GM23338 (cell line): ENCODE results near the gene ZNF784. TPM values are rescaled to one million over a fixed set of nuclear protein-coding genes. Genes with fewer than 3 reads are reported as not detected.
A peak's percentile ranks its signal among the peaks of the same experiment; 100 is the strongest.

Experiments
- ATAC-seq: fragments of 200-7000 bp; cut with Tn5 transposase; 3 replicates; pipeline ENCODE4 v1.9.1; 2020
- DNase-seq: peaks from one replicate; pipeline ENCODE4 v3.0.0-alpha.2; 2015; ENCODE audit warnings: low spot score
- H2AFZ ChIP-seq: fragments of 200-600 bp; sonication (generic); 2 replicates; pipeline ENCODE4 v1.8.0; 2016; ENCODE audit warnings: antibody characterized with exemption, mild to moderate bottlenecking, moderate library complexity
- H3F3A ChIP-seq: fragments of 200-600 bp; sonication (generic); replicated peaks from 2 replicates; pipeline ENCODE4 v1.8.0; 2017; ENCODE audit warnings: antibody characterized with exemption, mixed run types, low read depth
- H3K27ac ChIP-seq: fragments of 200-600 bp; sonication (generic); 2 replicates; pipeline ENCODE4 v1.6.1; 2016; ENCODE audit warnings: low read depth
- H3K27me3 ChIP-seq: fragments of 200-600 bp; sonication (generic); 2 replicates; pipeline ENCODE4 v1.8.0; 2016; ENCODE audit warnings: mild to moderate bottlenecking, mixed run types, moderate library complexity; ENCODE audit not compliant: insufficient read depth
- H3K36me3 ChIP-seq: fragments of 200-600 bp; sonication (generic); 2 replicates; pipeline ENCODE4 v1.8.0; 2016; ENCODE audit warnings: mild to moderate bottlenecking; ENCODE audit not compliant: insufficient read depth
- H3K4me1 ChIP-seq: fragments of 200-600 bp; sonication (generic); 2 replicates; pipeline ENCODE4 v1.8.0; 2016; ENCODE audit warnings: mild to moderate bottlenecking, moderate library complexity; ENCODE audit not compliant: insufficient read depth
- H3K4me2 ChIP-seq: fragments of 200-600 bp; sonication (generic); 2 replicates; pipeline ENCODE4 v1.7.1; 2017; ENCODE audit warnings: mixed run types
- H3K4me3 ChIP-seq: fragments of 200-600 bp; sonication (generic); 2 replicates; pipeline ENCODE4 v1.6.1; 2016; ENCODE audit warnings: mixed run types
- H3K79me2 ChIP-seq: fragments of 200-600 bp; sonication (generic); replicated peaks from 2 replicates; pipeline ENCODE4 v1.8.0; 2017; ENCODE audit warnings: mild to moderate bottlenecking; ENCODE audit not compliant: insufficient read depth
- H3K9me2 ChIP-seq: fragments of 200-600 bp; sonication (generic); 2 replicates; pipeline ENCODE4 v1.8.0; 2017; ENCODE audit not compliant: insufficient read depth
- H4K20me1 ChIP-seq: fragments of 200-600 bp; sonication (generic); replicated peaks from 2 replicates; pipeline ENCODE4 v1.8.0; 2017; ENCODE audit warnings: mild to moderate bottlenecking; ENCODE audit not compliant: insufficient read depth
- H3K27ac Mint-ChIP-seq: 2 replicates; pipeline ENCODE4 v1.8.0; 2020; ENCODE audit warnings: inconsistent platforms, mild to moderate bottlenecking, moderate library complexity, mixed read lengths
- H3K27me3 Mint-ChIP-seq: 3 replicates; pipeline ENCODE4 v1.8.0; 2022; ENCODE audit warnings: low read depth, mild to moderate bottlenecking, moderate library complexity, mixed read lengths, inconsistent platforms; ENCODE audit not compliant: insufficient read depth, poor library complexity
- H3K36me3 Mint-ChIP-seq: 3 replicates; pipeline ENCODE4 v1.8.0; 2021; ENCODE audit warnings: low read depth, mild to moderate bottlenecking, inconsistent platforms, moderate library complexity, mixed read lengths
- H3K4me1 Mint-ChIP-seq: 3 replicates; pipeline ENCODE4 v1.8.0; 2020; ENCODE audit warnings: mild to moderate bottlenecking, inconsistent platforms, mixed read lengths
- H3K4me3 Mint-ChIP-seq: 3 replicates; pipeline ENCODE4 v1.8.0; 2021; ENCODE audit warnings: moderate library complexity, mild to moderate bottlenecking, inconsistent platforms, mixed read lengths
- H3K9me3 Mint-ChIP-seq: 3 replicates; pipeline ENCODE4 v1.8.0; 2020; ENCODE audit warnings: moderate library complexity, mild to moderate bottlenecking, inconsistent platforms, mixed read lengths
- CREB1 ChIP-seq: fragments of 250-450 bp; sonication (Bioruptor Pico); IDR thresholded peaks from 2 replicates; pipeline ENCODE4 v1.5.0; 2020; ENCODE audit warnings: low read depth, mild to moderate bottlenecking, moderate library complexity
- EZH2 ChIP-seq: fragments of 200-600 bp; sonication (generic); IDR thresholded peaks from one replicate; pipeline ENCODE4 v1.8.0; 2017; ENCODE audit warnings: antibody characterized with exemption, mild to moderate bottlenecking, low read depth; ENCODE audit not compliant: unreplicated experiment
- EZH2phosphoT487 ChIP-seq: fragments of 200-600 bp; sonication (generic); IDR thresholded peaks from one replicate; pipeline ENCODE4 v1.8.1; 2018; ENCODE audit warnings: antibody characterized with exemption; ENCODE audit not compliant: unreplicated experiment
- JUNB ChIP-seq: IDR thresholded peaks from one replicate; pipeline ENCODE4 v1.6.1; 2016; ENCODE audit warnings: antibody characterized with exemption; ENCODE audit not compliant: unreplicated experiment
- NANOG ChIP-seq: IDR thresholded peaks from 2 replicates; pipeline ENCODE4 v1.6.1; 2016; ENCODE audit warnings: antibody characterized with exemption, borderline replicate concordance
- POLR2AphosphoS5 ChIP-seq: IDR thresholded peaks from 2 replicates; pipeline ENCODE4 v1.6.1; 2016; ENCODE audit warnings: antibody characterized with exemption, low read depth
- STAT1 ChIP-seq: IDR thresholded peaks from one replicate; pipeline ENCODE4 v1.6.1; 2016; ENCODE audit warnings: antibody characterized with exemption; ENCODE audit not compliant: unreplicated experiment
- ZNF114 ChIP-seq: fragments of 250-450 bp; sonication (Bioruptor Pico); IDR thresholded peaks from 2 replicates; pipeline ENCODE4 v1.5.0; 2020; ENCODE audit warnings: mild to moderate bottlenecking, moderate library complexity
- ZNF331 ChIP-seq: fragments of 250-450 bp; sonication (Bioruptor Pico); IDR thresholded peaks from 2 replicates; pipeline ENCODE4 v1.5.0; 2020; ENCODE audit warnings: low read depth, mild to moderate bottlenecking, moderate library complexity
- ZNF462 ChIP-seq: fragments of 250-450 bp; sonication (Bioruptor Pico); IDR thresholded peaks from 2 replicates; pipeline ENCODE4 v1.5.0; 2020; ENCODE audit warnings: mild to moderate bottlenecking, moderate library complexity
- polyA plus RNA-seq: library from polyadenylated mRNA; unstranded; fragments of >200 nt; fragmentation: Nextera tagmentation; extraction: Ambion mirVana; gene quantifications from 2 replicates; pipeline ENCODE4 v1.2.1, GENCODE V29; 2016
- total RNA-seq: library from RNA; depleted of rRNA; stranded (reverse); fragments of >200 nt; shearing (Covaris generic); gene quantifications from 2 replicates; pipeline ENCODE4 v1.2.3, GENCODE V29; 2014
- TF ChIP-seq, protein P1 (sequence below): IDR thresholded peaks from one replicate; pipeline ENCODE4 v1.6.1; 2018; ENCODE audit warnings: antibody characterized with exemption; ENCODE audit not compliant: unreplicated experiment
- TF ChIP-seq, protein P2 (sequence below), 2 experiments: fragments of 200-600 bp in 1 of 2; sonication (generic) in 1 of 2; conservative IDR thresholded peaks; 2 replicates each; pipeline versions ENCODE4 v1.5.1 to v1.6.1; 2016 to 2017; ENCODE audit warnings: antibody characterized with exemption in 2 of 2, low read depth in 2 of 2, mild to moderate bottlenecking in 2 of 2, moderate library complexity in 1 of 2
- TF ChIP-seq, protein P3 (sequence below): IDR thresholded peaks from 2 replicates; pipeline ENCODE4 v1.6.1; 2016; ENCODE audit warnings: antibody characterized with exemption

Gene ZNF784
- total and polyA plus RNA-seq, 2 experiments from 2014 or later: 1.5 to 6.7 TPM

DNA sequence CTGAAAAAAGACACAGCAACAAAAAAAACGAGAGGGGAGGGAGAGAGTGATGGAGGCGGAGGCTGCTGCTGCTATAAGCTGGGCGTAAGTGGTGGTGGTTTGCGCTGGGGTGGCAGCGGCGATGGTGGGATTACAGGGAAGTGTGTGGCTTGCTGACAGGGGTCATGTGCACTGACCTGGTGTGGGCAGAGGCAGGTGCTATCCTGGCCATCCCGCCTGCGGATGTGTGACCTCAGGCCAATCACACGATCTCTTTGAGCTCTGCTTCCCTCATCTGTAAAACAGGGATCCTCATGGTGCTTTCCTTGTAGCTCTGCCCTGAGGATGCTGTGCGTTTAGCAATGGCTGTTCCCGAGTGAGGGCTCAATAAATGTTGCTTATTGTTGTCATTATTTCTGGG is 13.2 kb upstream of the ZNF784 start:
- Histone ChIP-seq H3K27ac (no peak overlapping the region), H3K4me2 (no peak overlapping the region), H3K9me2 (peaks cover 3% of the 10 kb centered on the region; the same call in 1 of the 2 replicates), H3K79me2 (peaks cover 17% of the 10 kb centered on the region), H3K4me1 (peaks cover 9% of the 10 kb centered on the region), H4K20me1 (peaks cover 5% of the 10 kb centered on the region; the same call in 1 of the 2 replicates), H2AFZ (no peak overlapping the region), H3K27me3 (no peaks in the 10 kb centered on the region), H3F3A (peaks cover 30% of the 10 kb centered on the region), H3K4me3 (no peak overlapping the region), H3K36me3 (no peaks in the 10 kb centered on the region)
- ATAC-seq: no peak
- peaks cover 20% of the 10 kb centered on the region for H3K36me3 Mint-ChIP-seq
- H3K27me3 Mint-ChIP-seq: peaks cover 31% of the 10 kb centered on the region
- H3K4me3 Mint-ChIP-seq: peak overlapping the region; percentile 1; the same call in 2 of the 3 replicates
- peaks cover 11% of the 10 kb centered on the region for H3K9me3 Mint-ChIP-seq
- H3K4me1 Mint-ChIP-seq: peaks cover 25% of the 10 kb centered on the region
- no peak overlapping the region for H3K27ac Mint-ChIP-seq
- no peak for DNase-seq
- TF ChIP-seq, protein P1, sequence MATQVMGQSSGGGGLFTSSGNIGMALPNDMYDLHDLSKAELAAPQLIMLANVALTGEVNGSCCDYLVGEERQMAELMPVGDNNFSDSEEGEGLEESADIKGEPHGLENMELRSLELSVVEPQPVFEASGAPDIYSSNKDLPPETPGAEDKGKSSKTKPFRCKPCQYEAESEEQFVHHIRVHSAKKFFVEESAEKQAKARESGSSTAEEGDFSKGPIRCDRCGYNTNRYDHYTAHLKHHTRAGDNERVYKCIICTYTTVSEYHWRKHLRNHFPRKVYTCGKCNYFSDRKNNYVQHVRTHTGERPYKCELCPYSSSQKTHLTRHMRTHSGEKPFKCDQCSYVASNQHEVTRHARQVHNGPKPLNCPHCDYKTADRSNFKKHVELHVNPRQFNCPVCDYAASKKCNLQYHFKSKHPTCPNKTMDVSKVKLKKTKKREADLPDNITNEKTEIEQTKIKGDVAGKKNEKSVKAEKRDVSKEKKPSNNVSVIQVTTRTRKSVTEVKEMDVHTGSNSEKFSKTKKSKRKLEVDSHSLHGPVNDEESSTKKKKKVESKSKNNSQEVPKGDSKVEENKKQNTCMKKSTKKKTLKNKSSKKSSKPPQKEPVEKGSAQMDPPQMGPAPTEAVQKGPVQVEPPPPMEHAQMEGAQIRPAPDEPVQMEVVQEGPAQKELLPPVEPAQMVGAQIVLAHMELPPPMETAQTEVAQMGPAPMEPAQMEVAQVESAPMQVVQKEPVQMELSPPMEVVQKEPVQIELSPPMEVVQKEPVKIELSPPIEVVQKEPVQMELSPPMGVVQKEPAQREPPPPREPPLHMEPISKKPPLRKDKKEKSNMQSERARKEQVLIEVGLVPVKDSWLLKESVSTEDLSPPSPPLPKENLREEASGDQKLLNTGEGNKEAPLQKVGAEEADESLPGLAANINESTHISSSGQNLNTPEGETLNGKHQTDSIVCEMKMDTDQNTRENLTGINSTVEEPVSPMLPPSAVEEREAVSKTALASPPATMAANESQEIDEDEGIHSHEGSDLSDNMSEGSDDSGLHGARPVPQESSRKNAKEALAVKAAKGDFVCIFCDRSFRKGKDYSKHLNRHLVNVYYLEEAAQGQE: no peak
- TF ChIP-seq EZH2 (no peak), EZH2phosphoT487 (no peak), ZNF114 (CRISPR knock-in tag) (no peak), CREB1 (CRISPR knock-in tag) (no peak), NANOG (no peak), JUNB (no peak), POLR2AphosphoS5 (no peak), STAT1 (no peak), ZNF462 (CRISPR knock-in tag) (no peak), ZNF331 (CRISPR knock-in tag) (no peak)
- TF ChIP-seq, protein P2, sequence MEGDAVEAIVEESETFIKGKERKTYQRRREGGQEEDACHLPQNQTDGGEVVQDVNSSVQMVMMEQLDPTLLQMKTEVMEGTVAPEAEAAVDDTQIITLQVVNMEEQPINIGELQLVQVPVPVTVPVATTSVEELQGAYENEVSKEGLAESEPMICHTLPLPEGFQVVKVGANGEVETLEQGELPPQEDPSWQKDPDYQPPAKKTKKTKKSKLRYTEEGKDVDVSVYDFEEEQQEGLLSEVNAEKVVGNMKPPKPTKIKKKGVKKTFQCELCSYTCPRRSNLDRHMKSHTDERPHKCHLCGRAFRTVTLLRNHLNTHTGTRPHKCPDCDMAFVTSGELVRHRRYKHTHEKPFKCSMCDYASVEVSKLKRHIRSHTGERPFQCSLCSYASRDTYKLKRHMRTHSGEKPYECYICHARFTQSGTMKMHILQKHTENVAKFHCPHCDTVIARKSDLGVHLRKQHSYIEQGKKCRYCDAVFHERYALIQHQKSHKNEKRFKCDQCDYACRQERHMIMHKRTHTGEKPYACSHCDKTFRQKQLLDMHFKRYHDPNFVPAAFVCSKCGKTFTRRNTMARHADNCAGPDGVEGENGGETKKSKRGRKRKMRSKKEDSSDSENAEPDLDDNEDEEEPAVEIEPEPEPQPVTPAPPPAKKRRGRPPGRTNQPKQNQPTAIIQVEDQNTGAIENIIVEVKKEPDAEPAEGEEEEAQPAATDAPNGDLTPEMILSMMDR (conservative IDR thresholded peaks at IDR 0.05; ENCODE audit: low read depth in 2 of 2): no peak
- TF ChIP-seq, protein P3, sequence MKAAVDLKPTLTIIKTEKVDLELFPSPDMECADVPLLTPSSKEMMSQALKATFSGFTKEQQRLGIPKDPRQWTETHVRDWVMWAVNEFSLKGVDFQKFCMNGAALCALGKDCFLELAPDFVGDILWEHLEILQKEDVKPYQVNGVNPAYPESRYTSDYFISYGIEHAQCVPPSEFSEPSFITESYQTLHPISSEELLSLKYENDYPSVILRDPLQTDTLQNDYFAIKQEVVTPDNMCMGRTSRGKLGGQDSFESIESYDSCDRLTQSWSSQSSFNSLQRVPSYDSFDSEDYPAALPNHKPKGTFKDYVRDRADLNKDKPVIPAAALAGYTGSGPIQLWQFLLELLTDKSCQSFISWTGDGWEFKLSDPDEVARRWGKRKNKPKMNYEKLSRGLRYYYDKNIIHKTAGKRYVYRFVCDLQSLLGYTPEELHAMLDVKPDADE: no peak
